Activated B cell treated with CpG ODN at 0.5 μM for 24 hours (primary cell): ENCODE results near the gene MORN2. TPM values are rescaled to one million over a fixed set of nuclear protein-coding genes. Genes with fewer than 3 reads are reported as not detected.

Experiments used
- ATAC-seq: fragments of 200-7000 bp; cut with Tn5 transposase; one replicate; pipeline ENCODE4 v1.10.0; 2021; ENCODE audit warnings: low read depth, mild to moderate bottlenecking, moderate library complexity
- CTCF ChIA-PET: fragments of 350-600 bp; sonication (Branson Sonifier 250); formaldehyde crosslinking; loops from one replicate; lab custom pipeline; 2021; ENCODE audit warnings: antibody characterized with exemption; lab: Charles Lee
- POLR2A ChIA-PET: fragments of 350-600 bp; sonication (Branson Sonifier 250); formaldehyde crosslinking; loops from one replicate; lab custom pipeline; 2021; ENCODE audit warnings: antibody characterized with exemption; lab: Charles Lee
- DNase-seq: peaks from one replicate; pipeline ENCODE4 v3.0.0; 2022
- H3K27ac Mint-ChIP-seq: one replicate; pipeline ENCODE4 v1.8.0; 2020; ENCODE audit warnings: mixed read lengths
- H3K27me3 Mint-ChIP-seq: one replicate; pipeline ENCODE4 v1.8.0; 2021; ENCODE audit warnings: mixed read lengths
- H3K36me3 Mint-ChIP-seq: one replicate; pipeline ENCODE4 v1.8.0; 2021; ENCODE audit warnings: low read depth, mixed read lengths
- H3K4me1 Mint-ChIP-seq: one replicate; pipeline ENCODE4 v1.8.0; 2021; ENCODE audit warnings: mixed read lengths
- H3K4me3 Mint-ChIP-seq: one replicate; pipeline ENCODE4 v1.8.0; 2020; ENCODE audit warnings: mild to moderate bottlenecking, mixed read lengths
- H3K9me3 Mint-ChIP-seq: one replicate; pipeline ENCODE4 v1.8.0; 2020; ENCODE audit warnings: mixed read lengths
- intact Hi-C: fragments of 100-400 bp; cut with micrococcal nuclease; formaldehyde crosslinking; loops from one replicate; pipeline ENCODE4 v1.15.1; 2024
- total RNA-seq: library from RNA; stranded (reverse); gene quantifications from 2 replicates; pipeline ENCODE4 v1.2.3, GENCODE V29; 2022
- TF ChIP-seq, protein P1 (sequence below): fragments of 200-600 bp; IDR thresholded peaks from one replicate; pipeline ENCODE4 v1.8.0; 2022; ENCODE audit warnings: antibody characterized with exemption, mild to moderate bottlenecking

MORN2 gene
- total RNA-seq, 1 donor from 2014 or later: 4.1 TPM

DNA sequence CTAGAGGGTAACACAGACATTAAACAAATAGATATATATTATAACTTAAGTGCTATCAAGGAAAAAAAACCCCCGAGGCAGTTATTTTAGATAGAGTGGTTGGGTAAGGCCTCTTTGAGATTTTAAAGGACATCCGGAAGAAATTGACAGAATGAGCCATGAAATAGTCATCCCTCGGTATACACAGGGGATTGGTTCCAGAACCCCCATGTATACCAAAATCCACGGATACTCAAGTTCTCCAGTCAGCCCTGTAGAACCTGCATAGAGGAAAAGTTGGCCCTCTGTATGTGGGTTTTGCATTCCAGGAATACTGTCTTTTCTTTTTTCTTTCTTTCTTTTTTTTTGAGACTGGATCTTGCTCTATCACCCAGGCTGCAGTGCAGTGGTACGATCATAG is 2.0 kb upstream of the MORN2 start:
- Mint-ChIP-seq H3K4me3 (no peak overlapping the region), H3K4me1 (peaks cover 23% of the 10 kb centered on the region), H3K27ac (no peak overlapping the region), H3K36me3 (peaks cover 27% of the 10 kb centered on the region), H3K27me3 (no peaks in the 10 kb centered on the region), H3K9me3 (peaks cover 13% of the 10 kb centered on the region)
- no peak for ATAC-seq
- POLR2A ChIA-PET: interaction anchor here (1.1 kb wide), 1 partner anchor 123 kb away, joined by 4 read pairs; the partner anchor contains the start of gene SRSF7
- TF ChIP-seq, protein P1, sequence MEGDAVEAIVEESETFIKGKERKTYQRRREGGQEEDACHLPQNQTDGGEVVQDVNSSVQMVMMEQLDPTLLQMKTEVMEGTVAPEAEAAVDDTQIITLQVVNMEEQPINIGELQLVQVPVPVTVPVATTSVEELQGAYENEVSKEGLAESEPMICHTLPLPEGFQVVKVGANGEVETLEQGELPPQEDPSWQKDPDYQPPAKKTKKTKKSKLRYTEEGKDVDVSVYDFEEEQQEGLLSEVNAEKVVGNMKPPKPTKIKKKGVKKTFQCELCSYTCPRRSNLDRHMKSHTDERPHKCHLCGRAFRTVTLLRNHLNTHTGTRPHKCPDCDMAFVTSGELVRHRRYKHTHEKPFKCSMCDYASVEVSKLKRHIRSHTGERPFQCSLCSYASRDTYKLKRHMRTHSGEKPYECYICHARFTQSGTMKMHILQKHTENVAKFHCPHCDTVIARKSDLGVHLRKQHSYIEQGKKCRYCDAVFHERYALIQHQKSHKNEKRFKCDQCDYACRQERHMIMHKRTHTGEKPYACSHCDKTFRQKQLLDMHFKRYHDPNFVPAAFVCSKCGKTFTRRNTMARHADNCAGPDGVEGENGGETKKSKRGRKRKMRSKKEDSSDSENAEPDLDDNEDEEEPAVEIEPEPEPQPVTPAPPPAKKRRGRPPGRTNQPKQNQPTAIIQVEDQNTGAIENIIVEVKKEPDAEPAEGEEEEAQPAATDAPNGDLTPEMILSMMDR: no peak
- CTCF ChIA-PET: no interaction called here
- DNase-seq: no peak
- intact Hi-C loops: loop anchor here (2.0 kb wide), 1 partner anchor 95 kb away; the partner anchor contains the start of gene GEMIN6

DNA sequence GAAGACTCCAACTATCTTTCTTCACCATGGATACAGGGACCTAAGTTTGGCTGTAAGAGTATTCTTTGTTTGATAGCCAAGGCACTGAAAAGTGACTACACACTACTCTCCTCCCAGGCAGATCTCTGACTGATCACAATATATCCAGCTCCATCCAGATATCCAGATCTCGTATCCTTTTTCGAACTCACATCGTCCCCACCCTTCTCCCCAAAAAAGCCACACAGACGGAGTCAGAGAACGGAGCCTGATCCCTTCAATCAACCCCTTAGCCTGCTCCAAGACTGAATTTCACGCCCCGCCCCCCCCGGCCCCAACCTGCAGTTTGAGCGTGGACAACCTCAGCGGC is 575 bp upstream of the MORN2 start:
- no peak for ATAC-seq
- Mint-ChIP-seq H3K27me3 (no peaks in the 10 kb centered on the region), H3K9me3 (peaks cover 7% of the 10 kb centered on the region), H3K4me1 (peaks cover 22% of the 10 kb centered on the region), H3K4me3 (peak overlapping the region; percentile 93), H3K27ac (peak overlapping the region; percentile 79), H3K36me3 (peaks cover 22% of the 10 kb centered on the region)
- TF ChIP-seq, protein P1: no peak
- ChIA-PET CTCF (interaction anchor here (1.5 kb wide), 1 partner anchor 71 kb away, joined by 3 read pairs; no protein-coding TSS in a partner anchor), POLR2A (interaction anchor here (2.1 kb wide), 1 partner anchor 124 kb away, joined by 32 read pairs; the partner anchor contains the start of gene SRSF7)
- intact Hi-C loops: loop anchor here (1.0 to 5.0 kb wide), 4 partner anchors 38 to 272 kb away; partner anchors contain the start of genes GEMIN6 and SRSF7
- DNase-seq: no peak

DNA sequence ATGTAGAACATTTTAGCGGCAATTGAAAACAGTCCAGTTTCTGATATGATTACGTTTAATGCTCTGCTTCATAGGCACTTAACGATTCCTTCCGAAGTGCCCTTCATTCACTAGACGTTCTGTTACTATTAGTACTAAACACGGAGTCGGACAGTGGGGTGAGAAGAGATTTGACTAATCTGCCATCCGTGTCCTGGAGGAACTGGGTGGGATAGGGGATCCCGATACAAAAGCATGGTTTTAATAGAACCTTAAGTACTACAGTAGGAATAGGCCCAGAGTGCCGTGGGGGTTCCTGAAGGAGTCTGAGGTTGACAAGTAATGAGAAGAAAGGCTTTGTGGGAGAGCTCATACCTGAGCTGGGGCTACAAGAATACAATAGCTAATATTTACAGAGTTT is 631 bp downstream of the MORN2 start:
- POLR2A ChIA-PET: interaction anchor here (0.6 to 2.1 kb wide), 2 partner anchors 122 to 125 kb away, joined by 4 to 32 read pairs; partner anchors contain the start of gene SRSF7
- intact Hi-C loops: loop anchor here (1.0 to 5.0 kb wide), 2 partner anchors 39 to 499 kb away; partner anchors contain the start of gene ATL2

DNA sequence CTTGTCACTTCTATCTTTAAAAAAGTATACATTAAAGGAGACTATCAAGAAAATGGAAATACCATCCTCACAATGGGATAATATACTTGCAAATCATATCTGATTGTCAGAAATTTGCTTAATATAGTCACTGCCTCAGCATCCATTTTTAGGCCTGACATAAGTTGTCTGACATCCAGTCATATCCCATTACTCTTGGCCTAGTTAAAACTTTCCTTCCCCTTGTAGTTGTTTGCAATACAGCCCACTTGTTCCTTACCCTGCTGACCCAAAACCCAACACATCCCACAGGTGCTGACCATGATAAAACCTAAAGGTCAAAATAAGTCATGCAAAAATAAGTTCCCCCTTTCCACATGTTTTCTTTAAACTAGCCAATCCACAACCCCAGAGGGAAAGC is 10.3 kb downstream of the MORN2 start:
- CTCF ChIA-PET: no interaction called here
- DNase-seq (no peak), ATAC-seq (no peak)
- H3K27me3 Mint-ChIP-seq: no peaks in the 10 kb centered on the region
- H3K4me3 Mint-ChIP-seq: no peak overlapping the region
- no peaks in the 10 kb centered on the region for H3K36me3 Mint-ChIP-seq
- H3K27ac Mint-ChIP-seq: no peak overlapping the region
- H3K4me1 Mint-ChIP-seq: no peaks in the 10 kb centered on the region
- TF ChIP-seq, protein P1: no peak
- intact Hi-C loops: no loop called here
- no peaks in the 10 kb centered on the region for H3K9me3 Mint-ChIP-seq
- POLR2A ChIA-PET: no interaction called here

More for the DNA sequence above, 631 bp downstream of the MORN2 start:
- Mint-ChIP-seq H3K4me1 (peaks cover 22% of the 10 kb centered on the region), H3K36me3 (peaks cover 19% of the 10 kb centered on the region), H3K27me3 (no peaks in the 10 kb centered on the region), H3K4me3 (peak overlapping the region; percentile 93), H3K27ac (peak overlapping the region; percentile 79), H3K9me3 (peaks cover 4% of the 10 kb centered on the region)
- TF ChIP-seq, protein P1: no peak
- CTCF ChIA-PET: interaction anchor here (1.5 kb wide), 1 partner anchor 70 kb away, joined by 3 read pairs; no protein-coding TSS in a partner anchor
- no peak for ATAC-seq
- no peak for DNase-seq

DNA sequence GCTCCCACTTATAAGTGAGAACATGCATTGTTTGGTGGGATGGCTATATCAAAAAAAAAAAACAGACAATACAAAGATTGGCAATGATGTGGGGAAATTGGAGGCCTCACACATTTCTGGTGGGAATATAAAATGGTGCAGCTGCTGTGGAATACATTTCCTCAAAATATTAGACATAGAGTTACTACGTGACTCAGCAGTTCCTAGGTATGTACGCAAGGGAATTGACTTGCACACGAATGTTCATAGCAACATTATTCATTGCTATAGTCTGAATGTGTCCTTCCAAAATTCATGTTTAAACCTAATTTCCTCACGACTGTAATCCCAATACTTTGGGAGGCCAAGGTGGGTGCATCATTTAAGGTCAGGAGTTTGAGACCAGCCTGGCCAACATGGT is 11.6 kb downstream of the MORN2 start:
- ChIA-PET POLR2A (no interaction called here), CTCF (no interaction called here)
- H3K27me3 Mint-ChIP-seq: no peaks in the 10 kb centered on the region
- no peak overlapping the region for H3K27ac Mint-ChIP-seq
- ATAC-seq: no peak
- TF ChIP-seq, protein P1: no peak
- H3K4me3 Mint-ChIP-seq: no peak overlapping the region
- H3K9me3 Mint-ChIP-seq: no peaks in the 10 kb centered on the region
- intact Hi-C loops: no loop called here
- no peaks in the 10 kb centered on the region for H3K4me1 Mint-ChIP-seq
- no peaks in the 10 kb centered on the region for H3K36me3 Mint-ChIP-seq
- no peak for DNase-seq
